PC-3 (cell line): ENCODE results near the gene GAB1.

Source experiments
- CTCF ChIP-seq: fragments of 300-600 bp; sonication (generic); conservative IDR thresholded peaks from 2 replicates; pipeline ENCODE4 v1.5.1; 2017; ENCODE audit warnings: antibody characterized with exemption, low read depth, mild to moderate bottlenecking, low read length
- EZH2 ChIP-seq: fragments of 300-600 bp; sonication (generic); IDR thresholded peaks from one replicate; pipeline ENCODE4 v1.6.1; 2017; ENCODE audit warnings: antibody characterized with exemption, mild to moderate bottlenecking, low read length; ENCODE audit not compliant: unreplicated experiment
- EZH2phosphoT487 ChIP-seq: fragments of 300-600 bp; sonication (generic); IDR thresholded peaks from 2 replicates; pipeline ENCODE4 v1.6.1; 2018; ENCODE audit warnings: mild to moderate bottlenecking, antibody characterized with exemption, low read length, borderline replicate concordance

GRCh38 chr4:143386812-143387211, 50.1 kb downstream of the GAB1 start:
- TF ChIP-seq CTCF (no peak), EZH2phosphoT487 (no peak), EZH2 (no peak)
